Activated CD8-positive, alpha-beta memory T cell treated with anti-CD3 and anti-CD28 coated beads for 4 hours (primary cell): ENCODE data around the gene COPG2.

ENCODE experiments used
- DNase-seq, 2 donors: peaks; one replicate each; pipeline ENCODE4 v3.0.0-alpha.2; 2020; ENCODE audit warnings: low read depth in 2 of 2

Gene COPG2

DNA sequence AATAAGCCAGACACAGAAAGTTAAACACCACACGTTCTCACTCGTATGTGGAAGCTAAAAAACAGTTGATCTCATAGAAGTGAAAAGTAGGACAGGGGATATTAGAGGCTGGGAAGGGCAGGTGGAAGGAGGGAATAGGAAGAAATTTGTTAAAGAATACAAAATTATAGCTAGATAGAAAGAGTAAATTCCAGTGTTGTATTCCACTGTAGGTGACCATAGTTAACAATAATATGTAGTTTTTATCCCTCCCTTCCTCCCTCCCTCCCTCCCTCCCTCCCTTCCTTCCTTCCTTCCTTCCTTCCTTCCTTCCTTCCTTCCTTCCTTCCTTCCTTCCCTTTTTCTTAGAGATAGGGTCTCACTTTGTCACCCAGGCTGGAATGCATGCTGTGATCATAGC lies 196.6 kb downstream of the COPG2 start:
- no peak for DNase-seq

- no peak for DNase-seq
Observed at GRCh38 chr7:130468612-130469011, 199.9 kb downstream of the COPG2 start.

- no peak for DNase-seq
Observed at GRCh38 chr7:130463553-130464434, 204.8 kb downstream of the COPG2 start.

GRCh38 chr7:130461272-130461671 lies 207.3 kb downstream of the COPG2 start:
- no peak for DNase-seq

DNA sequence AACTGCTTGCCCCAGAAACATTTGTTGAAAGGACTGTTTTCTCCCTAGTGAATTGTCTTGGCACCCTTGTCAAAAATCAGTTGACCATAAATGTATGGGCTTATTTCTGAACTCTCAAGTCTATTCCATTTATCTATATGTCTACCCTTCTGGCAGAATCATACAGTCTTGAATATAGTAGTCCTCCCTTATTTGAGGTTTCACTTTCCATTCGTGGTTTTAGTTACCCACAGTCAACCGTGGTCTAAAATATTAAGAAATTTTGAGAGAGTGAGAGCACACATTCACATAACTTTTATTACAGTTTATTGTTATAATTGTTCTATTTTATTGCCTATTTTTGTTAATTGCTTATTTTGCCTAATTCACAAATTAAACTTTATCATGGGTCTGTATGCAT lies 210.3 kb downstream of the COPG2 start:
- DNase-seq = no peak
